NCI-H510A (cell line): ENCODE measurements around the gene RIMS3.
"Not testable (repeated sequence)": the region's sequence is repeated elsewhere in the genome, so short reads cannot be mapped to it uniquely, and the experiment has no call there.

ENCODE experiments used
- DNase-seq: peaks from one replicate; lab custom pipeline; 2025; lab: John Stamatoyannopoulos, UW

The RIMS3 gene

DNA sequence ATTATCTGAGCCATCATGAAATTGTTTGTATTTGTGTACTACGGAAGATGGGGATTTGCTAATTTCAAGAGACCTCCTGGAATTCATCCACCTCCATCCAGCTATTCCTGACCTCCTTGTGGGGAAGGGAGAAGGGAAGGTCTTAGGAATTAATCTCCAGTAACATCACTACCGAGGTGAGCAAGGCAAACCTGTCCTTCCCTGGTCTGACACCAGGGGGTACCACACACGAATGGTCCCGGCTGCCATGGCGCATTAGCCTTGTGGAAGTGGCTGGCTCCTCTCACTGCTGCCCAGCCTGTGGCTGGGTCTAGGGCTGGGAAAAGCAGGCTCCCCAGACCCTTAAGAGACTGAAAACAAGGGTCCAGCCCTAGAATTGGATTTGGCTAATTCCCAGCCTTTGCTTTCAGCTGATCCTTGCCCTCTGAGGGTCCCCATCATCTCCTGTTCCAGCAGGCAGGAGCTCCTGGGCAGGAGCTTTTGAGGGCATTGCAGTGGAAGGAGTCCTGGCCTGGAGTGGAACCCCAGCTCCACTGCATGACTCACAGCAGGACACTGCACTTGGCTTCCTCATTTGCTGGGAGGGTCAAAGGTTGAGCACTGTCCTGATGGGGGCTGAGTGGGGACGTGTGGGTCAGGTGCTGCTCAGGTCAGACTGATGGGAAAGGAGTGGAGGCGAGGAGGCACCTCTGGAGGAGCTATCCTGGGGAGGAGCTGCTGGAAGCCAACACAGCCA, 34.8 kb downstream of the RIMS3 start:
- peak; percentile 35 for DNase-seq

DNA sequence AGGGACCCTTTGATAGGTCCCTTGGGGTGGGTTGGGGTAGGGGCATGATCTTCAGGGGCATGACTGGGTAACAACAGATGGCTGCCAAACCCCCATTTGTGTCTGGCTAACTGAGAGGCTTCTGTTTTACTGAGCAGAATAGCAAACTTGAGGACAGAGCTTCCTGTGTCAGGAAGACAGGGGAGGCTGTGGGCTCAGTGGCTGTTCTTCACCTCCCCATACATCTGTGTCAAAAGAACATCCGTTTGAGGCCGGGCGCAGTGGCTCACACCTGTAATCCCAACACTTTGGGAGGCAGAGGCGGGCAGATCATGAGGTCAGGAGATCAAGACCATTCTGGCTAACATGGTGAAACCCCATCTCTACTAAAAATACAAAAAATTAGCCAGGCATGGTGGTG, 35.9 kb downstream of the RIMS3 start:
- DNase-seq = not testable (repeated sequence)

DNA sequence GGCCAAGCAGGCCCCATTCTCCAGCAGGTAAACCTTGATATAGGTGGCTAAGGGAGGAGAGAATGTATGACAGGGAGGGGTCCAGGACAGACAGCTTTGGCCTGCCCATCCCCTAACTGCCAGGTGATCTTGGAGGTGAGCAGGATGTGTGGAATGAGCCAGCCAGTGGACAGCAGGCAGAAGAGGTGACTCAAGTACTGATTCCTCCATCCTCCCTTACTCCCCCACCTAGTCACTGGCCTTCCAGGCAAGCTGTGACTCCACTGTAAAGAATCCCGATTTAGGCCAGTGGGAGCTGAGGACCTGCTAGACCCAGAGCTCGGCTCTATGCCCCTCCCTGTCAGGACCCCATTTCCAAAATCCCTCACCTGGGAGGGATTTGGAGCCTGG, 36.6 kb downstream of the RIMS3 start:
- no peak for DNase-seq

DNA sequence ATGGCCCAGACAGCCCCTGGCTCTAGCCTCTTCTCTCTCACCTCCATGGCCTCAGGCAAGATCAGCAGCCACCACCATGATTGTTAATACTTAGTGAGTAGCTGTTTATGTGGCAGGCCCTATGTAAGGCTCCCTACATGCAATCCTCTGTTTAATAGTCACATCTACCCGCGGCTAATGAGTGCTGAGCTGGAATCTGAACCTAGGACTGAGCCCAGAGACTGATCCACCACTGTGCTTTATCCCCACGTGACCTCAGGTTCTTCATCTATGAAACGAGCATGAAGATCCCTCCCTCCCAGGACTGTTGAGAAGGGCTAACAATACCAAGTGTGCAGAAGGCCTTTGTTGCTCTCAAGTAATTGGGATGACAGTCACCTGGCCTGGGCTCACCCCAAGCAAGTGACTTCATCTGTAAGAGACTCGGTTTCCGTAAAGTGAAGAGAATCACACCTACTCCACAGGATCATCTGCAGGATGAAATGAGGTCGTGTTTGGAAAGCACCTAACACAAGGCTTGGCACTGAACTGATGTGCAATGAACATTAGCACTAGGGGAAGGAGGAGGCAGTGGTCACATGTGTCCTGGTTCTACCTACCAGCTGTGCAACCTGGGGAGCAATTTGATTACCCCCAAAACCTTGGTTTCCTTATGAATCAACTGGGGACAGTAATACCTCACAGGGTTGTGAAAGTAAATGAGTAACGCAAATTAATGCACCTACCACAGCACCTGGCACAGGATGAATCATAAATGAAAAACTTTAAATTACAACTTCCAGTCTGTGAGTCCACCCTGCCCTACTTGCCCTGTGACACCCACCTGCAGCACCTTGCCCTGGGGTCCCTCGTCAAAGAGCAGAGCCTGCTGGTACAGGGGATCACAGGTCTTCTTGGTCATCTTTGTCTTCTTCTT, 37.2 kb downstream of the RIMS3 start:
- no peak for DNase-seq

DNA sequence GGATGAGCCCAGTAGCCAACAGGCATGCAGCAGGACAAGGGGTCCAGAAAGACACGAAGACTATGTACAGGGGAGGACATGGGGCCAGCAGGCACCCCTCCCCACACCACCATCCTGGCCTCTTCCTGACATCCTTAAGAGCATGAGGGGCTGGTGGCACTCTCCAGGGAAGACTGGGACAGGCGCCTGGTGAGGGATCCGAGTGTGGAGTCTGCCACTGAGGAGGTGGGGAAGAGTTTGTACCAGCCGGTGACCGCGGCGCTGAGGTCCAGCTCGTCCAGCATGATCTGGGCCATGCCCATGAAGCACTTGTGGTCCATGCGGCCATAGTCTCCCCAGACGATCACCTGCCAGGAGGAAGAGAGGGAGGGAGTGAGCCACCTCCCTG, 39.1 kb downstream of the RIMS3 start:
- no peak for DNase-seq

DNA sequence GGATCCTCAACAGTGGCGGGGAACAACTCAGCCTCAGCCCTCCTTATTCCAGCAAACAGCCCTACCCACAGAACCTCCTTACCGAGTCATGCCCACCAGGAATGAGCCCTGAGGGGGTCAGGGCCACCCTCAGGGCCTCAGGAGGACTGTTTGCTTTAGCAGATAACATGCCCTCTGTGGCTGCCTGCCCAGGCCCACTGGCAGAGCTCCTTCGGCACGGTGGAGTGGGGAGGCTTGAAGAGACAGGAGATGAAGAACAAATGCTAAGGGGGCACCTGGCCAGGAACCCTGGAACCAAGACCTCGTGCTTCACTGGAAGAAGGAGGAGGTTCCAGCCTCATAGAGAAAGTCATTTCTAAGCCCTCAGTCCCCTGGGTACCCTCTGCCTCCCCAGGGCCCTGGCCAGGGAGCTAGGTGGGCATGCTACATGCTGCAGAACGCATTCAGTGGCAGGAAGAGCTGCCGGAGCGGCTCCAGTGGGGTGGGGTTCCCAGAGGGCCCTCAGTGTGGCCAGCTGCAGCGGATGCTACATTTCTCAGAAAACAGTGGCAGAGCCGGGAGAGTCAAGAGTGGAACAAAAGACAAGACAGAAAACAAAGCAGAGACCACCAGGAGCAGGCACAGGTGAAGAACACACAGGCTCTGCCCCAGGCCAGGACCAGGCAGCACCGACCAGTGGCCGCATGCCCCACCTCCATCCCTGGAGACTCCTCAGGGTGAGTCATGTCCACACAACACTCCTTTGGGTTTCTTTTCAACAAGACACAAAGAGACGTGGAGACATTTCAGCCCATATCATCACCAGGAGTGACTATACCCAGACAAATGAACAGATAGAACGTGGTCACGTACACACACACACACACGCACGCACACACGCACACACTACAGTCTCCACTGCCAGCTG, 39.8 kb downstream of the RIMS3 start:
- no peak for DNase-seq

DNA sequence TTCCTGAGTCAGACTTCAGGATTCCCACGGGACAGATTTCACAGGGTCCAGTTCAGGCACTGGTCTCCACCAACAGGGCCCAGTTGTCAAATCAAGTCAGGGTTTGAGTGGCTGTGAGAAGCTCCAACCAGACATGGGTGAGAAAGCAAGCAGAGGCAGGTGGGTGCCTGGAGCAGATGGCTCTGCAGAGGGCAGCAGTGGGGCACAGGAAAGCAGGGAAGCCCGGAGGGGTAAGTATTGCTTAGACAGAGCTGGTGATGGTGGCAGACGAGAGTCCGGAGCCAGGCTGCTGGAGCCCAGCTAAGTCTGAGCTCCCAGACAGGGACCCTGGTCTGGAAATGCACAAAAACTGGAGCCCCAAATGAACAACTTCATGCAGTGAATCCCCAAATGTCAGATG, 40.4 kb downstream of the RIMS3 start:
- peak; percentile 25 for DNase-seq

DNA sequence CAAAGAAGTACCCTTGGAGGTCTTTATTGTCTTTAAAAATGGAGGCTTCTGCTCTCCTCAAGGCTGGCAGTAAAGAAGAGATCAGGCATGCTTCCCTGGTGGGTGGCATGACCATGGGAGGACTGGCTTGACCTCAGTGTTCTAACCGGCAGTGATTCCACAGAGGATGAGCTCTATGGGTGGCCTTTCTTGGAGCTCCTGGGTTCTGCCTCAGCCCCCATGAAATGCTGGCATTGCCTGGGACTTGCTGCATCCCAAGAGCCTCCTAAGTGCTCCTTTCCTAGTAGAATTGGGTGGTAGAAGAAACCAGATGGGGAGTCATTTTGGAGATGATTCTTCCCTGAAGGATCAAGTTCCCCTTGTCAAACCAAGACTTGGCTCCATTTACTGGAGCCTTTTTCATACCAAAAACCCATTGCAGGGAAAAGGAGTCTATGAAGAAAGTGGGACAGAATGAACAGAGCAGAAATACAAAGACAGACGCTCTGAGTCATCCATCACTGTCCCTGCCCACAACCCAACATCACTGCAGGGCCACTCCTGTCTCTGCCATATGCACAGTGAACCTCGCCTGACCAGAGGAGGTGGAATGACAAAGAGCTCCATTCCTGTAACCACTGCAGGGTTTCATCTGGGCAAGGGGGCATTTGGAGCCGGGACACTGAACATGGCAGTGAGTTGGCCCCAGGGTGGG, 42.4 kb downstream of the RIMS3 start:
- DNase-seq = no peak

DNA sequence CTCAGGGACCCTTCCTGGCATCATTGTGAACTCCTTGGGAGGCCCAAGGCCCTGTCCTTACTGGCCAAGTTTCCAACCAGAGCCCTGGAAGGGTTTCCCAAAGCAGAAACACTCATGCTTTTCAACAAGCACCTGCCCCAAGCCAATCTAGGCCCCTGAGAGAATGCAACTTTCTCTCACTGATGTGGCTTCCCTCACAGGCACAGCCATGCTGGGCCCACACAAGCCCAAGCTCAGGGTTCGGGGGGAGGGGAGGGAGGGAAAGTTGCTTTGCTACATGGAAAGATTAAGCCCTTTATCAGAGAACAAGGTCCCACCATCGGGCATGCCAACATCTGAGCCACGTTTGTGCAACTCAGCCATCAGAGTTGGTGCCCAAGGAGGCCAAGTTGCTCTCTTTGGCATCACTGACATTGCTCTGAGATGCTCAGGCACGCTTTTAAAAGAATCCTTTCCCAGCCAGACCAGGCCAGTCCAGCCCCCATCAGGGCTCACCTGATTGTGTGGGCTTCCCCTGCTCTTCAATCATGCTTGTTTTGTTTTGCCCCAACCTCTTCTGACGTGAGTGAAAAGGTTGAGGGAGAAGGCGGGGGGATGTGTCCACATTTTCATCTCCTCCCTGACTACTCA, 43.5 kb downstream of the RIMS3 start:
- DNase-seq = no peak

DNA sequence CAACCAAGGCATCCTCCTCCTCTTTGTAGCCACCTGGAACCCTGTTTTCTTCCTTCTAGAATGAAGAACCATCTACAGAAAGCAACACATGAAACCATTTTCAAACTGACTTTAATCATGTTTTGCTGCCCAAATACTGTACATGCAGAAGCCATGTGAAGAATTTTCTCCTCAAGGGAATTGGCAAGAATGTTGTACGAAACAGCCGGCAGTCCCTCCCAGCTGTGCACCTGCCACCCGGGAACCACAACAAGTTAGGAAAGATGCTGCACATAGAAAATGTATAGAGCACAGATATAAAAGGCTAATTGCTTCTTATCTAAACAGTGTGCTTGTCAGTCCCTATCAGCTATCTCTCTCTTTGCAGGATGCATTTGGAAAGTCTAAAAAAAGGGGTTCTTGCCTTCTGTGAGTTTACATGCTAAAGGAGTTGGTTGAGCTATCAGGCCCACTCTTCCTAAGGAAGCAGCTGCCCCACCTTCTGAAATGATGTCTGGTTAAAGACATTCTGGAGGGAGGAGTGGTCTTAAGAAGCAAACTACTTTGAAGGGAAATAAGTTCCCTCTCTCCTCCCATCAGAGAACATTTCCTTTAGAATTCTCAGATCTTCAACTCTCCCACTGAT, 44.8 kb downstream of the RIMS3 start:
- no peak for DNase-seq

DNA sequence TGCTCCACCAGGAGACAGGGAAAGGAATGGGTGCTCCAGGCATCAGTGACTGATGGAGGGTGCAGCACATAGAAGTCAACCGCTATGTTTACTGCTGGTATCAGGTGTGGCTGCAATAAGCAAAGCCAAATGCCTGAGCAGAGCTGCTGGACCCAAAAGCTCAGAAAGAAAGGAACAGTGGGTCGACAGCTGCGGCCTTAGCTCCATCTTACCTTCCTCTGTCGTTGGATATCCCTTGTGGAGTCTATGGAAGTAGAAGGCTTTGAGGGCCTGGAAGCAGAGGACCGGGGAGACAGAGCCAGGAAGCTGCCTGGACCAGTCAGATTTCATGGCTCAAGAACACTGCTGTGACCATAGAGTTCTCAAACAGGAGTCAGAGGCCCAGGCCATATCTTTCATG, 45.3 kb downstream of the RIMS3 start:
- no peak for DNase-seq

DNA sequence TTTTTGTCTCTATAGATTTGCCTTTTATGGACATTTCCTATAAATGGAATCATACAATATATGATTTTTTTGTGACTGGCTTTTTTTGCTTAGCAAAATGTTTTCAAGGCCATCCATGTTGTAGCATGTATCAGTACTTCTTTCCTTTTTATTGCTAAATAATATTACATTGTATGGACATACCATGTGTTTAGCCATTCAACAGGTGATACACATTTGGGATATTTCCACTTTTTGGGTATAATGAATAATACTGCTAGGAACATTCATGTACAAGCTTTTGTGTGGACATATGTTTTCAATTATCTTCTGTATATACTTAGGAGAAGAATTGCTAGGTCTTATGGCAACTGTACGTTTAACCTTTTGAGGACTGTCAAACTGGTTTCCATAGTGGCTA, 47.4 kb downstream of the RIMS3 start:
- DNase-seq = no peak

DNA sequence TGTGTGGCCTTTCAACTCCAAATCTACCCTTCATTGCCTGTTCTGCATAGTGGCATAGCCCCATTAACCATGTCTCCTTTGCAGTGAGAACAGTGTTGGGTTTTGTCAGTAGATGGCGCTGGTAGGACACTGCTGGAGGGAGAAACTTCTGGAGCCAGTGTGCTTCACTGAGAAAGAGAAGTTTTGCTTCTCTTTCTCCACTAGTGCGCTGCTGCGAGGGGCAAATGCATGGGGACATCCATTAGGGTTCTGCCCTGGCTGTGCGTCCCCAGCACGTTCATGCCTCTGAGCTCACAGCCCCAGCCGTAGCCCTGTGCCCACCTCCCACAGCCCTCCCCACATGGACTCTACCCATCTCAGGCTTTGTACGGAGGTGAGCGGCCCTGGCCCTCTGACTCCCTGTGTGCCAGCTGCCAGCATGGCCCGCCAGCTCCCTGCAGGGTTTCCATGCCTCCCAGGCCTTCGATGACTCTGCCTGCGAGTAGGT, 53.1 kb downstream of the RIMS3 start:
- DNase-seq = peak; percentile 43

DNA sequence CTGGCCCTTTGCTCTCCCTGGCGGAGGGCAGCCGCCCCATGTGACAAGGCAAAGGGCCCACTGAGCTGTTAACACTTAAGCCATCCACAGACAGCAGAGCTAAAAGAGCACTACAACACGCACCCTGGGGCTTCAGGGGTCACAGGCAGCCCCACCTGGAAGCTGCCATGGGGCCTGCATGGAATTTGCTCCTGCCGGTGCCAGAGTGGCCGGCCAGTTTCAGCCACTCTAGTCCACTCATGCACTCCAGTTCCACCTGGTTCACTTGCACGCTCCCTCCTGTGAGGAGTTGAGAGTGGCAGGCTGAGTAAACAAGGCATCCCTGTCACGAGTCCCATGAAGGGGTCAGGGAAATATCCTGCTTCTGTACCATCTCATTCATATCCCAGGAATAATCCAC, 55.3 kb downstream of the RIMS3 start:
- no peak for DNase-seq

DNA sequence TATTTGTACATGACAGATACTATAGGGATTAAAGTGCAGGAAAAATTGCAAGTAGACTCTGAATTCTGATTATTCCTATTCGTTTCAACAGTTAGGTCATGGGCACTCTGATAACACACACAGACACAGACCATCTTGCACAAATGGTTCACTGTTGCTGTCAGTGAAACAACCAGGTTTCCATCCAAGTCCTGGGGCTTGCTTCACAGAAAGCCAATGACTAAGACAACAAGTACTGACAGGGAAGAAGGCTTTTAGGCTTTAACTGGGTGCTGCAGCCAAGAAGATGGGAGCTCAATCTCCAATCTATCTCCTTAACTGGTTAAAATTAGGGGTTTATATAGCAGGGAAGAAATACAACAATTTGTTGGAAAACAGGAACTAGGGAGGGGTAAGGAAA, 57.6 kb downstream of the RIMS3 start:
- no peak for DNase-seq

DNA sequence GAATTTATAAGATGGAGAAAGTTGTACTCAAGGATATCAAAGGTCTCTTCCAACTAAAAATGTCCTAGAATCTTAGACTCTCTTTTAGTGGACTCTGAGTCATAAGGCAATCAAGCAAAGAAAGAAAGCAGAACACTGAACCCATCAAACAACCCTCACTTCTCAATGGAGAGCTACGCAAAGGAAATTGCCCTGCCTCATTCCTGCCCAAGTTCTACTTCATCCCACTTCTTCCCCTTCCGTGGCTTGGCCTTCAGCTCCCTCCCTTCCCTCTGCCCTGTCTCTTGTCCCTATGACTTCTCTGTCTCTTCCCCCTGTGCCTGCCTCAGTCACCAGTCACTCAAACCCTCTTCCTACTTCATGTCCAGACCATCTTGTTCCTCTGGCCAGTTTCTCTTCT, 58.5 kb downstream of the RIMS3 start:
- no peak for DNase-seq

DNA sequence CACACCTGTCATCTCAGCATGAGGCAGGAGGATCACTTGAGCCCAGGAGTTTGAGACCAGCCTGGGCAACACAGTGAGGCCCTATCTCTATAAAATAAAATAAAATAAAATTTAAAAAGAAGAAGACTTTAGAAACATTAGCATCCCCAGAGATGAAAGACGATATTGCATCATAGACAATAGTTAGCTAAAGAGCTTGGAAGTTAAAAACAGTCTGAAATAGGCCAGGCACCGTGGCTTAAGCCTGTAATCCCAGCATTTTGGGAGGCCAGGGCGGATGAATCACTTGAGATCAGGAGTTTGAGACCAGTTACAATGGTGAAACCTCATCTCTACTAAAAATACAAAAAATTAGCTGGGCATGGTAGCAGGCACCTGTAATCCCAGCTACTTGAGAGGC, 59.3 kb downstream of the RIMS3 start:
- DNase-seq = no peak

DNA sequence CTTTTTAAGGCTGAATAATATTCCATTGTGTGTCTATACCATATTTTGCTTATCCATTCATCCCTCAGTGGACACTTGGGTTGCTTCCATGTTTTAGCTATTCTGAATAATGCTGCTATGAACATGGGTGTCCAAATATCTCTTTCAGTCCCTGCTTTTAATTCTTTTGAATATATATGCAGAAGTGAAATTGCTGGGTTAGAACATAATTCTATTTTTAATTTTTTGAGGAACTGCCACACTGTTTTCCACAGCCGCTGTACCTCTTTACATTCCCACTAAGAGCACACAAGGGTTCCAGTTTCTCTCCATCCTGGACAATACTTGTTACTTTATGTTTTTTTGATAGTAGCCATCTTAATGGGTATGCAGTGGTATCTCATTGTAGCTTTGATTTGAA, 65.6 kb downstream of the RIMS3 start:
- DNase-seq = no peak

DNA sequence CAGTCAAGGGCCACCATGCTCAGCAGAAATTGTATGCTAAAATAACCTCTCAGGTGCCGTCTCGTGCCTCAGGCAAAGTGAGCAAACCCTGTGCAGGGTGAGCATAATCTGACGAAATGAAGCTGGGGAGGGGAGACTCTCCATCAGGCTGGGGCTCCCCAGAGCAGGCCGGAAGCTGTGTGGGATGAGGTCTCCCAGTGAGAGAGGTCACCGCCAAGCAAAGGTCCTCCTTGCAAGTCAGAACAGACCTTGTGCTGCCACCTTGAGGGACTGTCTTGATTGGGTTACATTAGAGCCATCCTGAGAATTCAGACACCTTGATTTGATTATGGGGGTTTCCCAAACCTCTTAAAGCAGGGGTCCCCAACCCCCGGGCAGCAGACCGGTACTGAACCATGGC, 69.9 kb downstream of the RIMS3 start:
- no peak for DNase-seq

DNA sequence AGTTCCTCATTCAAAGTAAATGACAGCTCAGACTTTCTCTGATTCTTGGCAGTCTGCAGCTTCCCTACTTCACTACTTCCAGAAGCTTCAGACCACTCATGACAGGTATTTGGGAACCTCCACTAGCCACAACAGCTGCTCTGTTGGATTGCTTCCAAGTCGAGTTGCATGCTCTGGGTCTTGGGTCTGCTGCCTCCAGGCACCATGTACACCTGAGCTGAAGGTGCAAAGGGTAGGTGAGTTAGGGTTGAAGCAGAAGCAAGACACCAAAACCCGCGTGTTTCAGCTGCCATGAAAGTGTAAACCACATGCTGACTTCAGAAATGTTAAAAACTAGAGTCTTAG, 71.3 kb downstream of the RIMS3 start:
- no peak for DNase-seq
